GM19452 (cell line): ENCODE data around the gene TRIM16.
"Not testable (repeated sequence)": the region's sequence is repeated elsewhere in the genome, so short reads cannot be mapped to it uniquely, and the experiment has no call there.

Experiments
- ATAC-seq: cut with Tn5 transposase; IDR thresholded peaks from one replicate; pipeline ENCODE4 v1.9.1; 2021; ENCODE audit not compliant: unreplicated experiment

TRIM16 gene

GRCh38 chr17:15683824-15684478 is at the start of gene TRIM16:
Gene TRIM16, minus strand, starts transcription at chr17:15684311. Its CDS starts 32,702 bp downstream, at chr17:15651609.
- ATAC-seq, result peak; percentile 95

DNA sequence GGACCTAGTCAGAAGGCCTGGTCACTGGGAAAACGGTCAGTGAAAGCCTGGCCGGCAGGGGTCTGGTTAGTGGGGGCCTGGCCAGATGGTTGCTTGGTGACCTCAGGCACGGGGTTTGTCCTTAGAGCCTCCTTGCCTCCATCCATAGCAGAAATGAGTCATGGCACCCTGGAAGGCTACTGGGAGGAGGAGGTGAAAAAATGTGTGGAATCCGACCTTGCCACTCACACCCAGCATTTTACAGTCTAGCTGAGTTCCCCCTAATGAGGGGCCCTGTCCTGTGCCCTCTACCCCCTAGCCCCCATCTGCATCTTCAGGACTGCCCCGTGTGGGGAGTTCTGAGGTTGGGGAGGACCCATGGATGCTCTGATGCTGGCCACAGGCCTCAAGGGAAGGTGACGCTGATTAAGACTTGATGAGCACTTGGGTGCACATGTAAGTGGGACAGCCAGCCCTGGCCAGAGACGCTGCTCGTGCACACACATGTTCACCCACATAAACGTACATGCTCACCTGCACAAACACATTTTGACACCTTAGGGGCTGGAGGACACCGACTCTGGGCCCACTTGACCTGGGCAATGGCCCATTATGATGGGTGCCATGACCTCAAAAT is 49.2 kb upstream of the TRIM16 start:
- ATAC-seq, result not testable (repeated sequence)

- ATAC-seq, result not testable (repeated sequence)
Measured at GRCh38 chr17:15731900-15732299, 47.8 kb upstream of the TRIM16 start, which contains the start of gene TBC1D26. Gene TBC1D26, plus strand, starts transcription at chr17:15732283. Its CDS starts 3,066 bp downstream, at chr17:15735349.

DNA sequence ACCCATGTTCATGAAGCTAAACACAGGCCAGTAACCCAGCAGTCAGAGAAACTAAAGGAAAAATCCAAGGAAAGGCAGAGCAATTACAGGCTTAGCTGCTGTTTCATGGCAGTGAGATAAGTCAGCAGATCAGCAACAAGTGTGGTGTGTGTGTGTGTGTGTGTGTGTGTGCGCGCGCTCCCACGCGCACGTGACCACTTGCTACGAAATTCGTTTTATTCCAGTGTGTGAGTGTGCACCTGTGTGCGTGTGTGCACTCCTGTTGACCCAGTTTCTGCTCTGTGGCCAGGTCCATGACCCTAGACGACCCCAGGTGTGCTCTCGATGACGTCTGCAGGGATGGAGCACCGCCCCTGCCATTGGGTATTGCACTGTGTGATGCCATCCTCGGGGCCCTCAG is 46.4 kb upstream of the TRIM16 start:
- not testable (repeated sequence) for ATAC-seq

- not testable (repeated sequence) for ATAC-seq
Measured at GRCh38 chr17:15716601-15717563, 32.8 kb upstream of the TRIM16 start.

DNA sequence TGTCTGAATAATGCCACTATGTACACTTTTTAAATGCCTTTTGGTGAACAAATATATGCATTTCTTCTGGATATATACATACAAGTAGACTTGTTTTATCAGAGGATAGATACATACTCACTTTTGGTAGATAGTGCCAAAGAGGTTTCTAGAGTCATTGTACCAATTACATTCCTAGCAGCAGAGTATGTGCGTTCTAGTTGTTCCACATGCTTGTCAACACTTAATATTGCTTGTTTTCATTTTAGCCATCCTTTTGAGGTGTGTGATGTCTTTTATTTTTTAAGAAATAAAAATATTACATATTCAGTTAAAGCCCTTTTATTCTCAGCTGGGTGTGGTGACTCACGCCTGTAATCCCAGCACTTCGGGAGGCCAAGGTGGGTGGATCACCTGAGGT is 24.8 kb upstream of the TRIM16 start:
- not testable (repeated sequence) for ATAC-seq

- ATAC-seq, result not testable (repeated sequence)
Measured at GRCh38 chr17:15704813-15705212, 20.7 kb upstream of the TRIM16 start.

DNA sequence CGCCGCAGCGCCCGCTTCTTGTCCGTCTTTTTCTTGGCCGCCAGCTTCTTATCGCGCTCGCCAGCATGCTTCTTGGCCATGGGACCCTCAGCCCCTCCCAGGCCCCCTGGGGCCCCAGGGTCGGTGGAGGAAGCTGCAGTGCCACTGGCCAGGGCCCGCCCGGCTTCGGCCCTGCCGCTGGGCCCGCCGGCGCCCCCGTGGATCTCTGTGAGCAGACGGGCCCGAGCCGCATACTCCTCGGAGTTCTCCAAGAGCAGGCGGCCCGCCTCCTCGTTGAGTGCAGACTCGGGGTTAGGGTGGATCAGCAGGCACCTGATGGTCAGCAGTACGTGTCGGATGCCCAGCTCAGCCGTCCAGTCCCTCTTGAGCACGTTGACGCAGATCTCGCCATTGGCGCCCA is 20.1 kb upstream of the TRIM16 start:
- ATAC-seq, result not testable (repeated sequence)

GRCh38 chr17:15699937-15700336 is 15.8 kb upstream of the TRIM16 start:
- ATAC-seq, result not testable (repeated sequence)

- ATAC-seq, result peak; percentile 97
Measured at GRCh38 chr17:15699413-15699924, 15.4 kb upstream of the TRIM16 start, which contains the start of gene ZNF286A. Gene ZNF286A, plus strand, starts transcription at chr17:15699752. Its CDS starts 578 bp downstream, at chr17:15700330.

DNA sequence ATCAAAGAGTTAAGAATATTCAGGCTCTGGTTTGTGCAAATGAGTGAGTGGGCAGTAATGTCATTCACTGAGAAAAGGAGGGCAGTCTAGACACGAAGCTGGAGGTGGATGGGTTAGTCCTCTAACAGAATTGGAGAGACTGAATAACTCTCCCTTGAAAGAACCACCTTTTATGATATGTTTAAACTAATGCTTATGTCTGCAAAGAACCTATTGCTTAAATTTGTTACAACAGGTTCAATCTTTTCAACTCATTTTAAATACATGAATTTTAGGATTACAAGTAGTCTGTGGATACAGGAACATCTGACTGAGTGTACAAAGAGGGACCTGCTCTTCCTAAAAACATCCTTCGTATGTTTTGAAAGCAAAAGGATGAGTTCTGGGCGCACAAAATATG is 14.9 kb upstream of the TRIM16 start:
- not testable (repeated sequence) for ATAC-seq

GRCh38 chr17:15687494-15687893 is 3.4 kb upstream of the TRIM16 start:
- not testable (repeated sequence) for ATAC-seq

GRCh38 chr17:15683135-15683534 is 976 bp downstream of the TRIM16 start:
- not testable (repeated sequence) for ATAC-seq

GRCh38 chr17:15675991-15676390 is 8.1 kb downstream of the TRIM16 start:
- not testable (repeated sequence) for ATAC-seq

DNA sequence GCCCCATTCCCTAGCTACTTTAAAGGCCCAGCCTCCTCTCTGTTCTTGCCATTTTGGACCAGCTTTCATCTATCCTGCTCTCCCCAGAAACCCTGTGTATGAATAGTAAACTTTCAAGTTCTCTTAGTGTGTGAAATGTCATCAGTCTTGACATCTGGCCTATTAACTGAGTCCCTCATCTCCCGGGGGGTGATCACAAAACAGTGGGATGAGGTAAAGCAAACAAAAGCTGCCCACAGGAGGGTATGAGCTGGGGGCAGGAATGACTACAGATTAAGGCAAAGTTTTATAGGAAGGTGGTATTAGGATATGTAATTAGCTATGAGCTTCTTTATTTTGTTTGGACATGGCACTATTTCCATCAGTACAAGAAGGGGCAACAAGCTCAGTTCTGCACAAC is 9.5 kb downstream of the TRIM16 start:
- not testable (repeated sequence) for ATAC-seq

- not testable (repeated sequence) for ATAC-seq
Measured at GRCh38 chr17:15669526-15669925, 14.6 kb downstream of the TRIM16 start.

DNA sequence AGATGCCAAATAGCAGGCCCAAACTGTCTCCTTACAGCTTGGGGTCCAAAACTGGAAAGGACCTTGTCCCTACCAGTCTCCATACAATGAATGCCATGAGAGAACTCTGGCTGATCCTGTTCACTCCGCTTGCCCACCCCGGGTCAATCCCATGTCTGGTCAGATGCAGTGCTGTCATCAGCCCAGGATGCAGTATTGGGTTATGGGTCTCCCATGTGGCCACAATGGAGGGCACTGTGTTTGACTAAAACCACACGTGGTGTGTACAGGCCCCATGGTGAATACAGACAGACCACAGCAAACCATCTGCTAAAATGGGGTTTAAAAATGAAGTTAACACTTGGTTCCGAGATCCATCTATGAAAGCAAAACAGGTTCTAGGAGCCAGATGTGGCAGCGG is 20.4 kb downstream of the TRIM16 start:
- ATAC-seq, result no peak

DNA sequence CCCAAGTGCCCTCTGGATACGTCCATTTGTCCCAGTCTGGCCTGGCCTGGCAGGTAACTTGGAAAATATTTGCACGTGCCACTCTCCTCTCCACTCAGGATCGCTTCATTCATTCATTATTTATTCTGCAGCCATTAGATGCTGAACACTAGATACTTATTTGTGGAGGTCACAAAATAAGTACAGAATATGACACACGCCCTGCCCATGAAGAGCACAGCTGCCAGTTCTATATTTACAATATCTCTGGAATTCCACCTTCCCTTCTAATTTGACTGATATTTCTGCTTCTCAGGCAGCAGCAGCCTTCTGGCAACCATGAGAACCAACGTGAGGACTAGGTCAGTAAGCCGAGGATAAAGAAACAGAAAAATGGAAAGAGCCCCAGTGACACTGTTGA is 20.9 kb downstream of the TRIM16 start:
- ATAC-seq, result no peak

- no peak for ATAC-seq
Measured at GRCh38 chr17:15662681-15663080, 21.4 kb downstream of the TRIM16 start.

DNA sequence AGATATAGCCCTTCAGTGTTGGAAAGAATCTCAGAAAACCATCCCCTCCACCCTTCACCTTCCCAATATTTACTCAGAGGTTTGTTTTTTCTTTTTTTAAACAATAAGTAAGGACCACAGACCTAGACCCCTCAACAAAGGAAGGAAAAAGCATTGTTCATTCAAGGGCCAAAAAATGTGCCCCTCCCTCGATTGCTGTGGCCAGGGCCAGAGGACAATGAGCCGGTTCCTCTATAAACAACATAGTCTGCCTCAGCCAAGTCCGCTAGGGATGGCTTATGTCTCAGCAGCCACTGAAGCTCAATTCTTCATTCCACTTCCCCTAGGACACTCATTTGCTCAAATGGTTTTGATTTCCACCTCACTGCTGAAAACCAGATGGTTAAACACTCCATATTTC is 24.0 kb downstream of the TRIM16 start:
- no peak for ATAC-seq

DNA sequence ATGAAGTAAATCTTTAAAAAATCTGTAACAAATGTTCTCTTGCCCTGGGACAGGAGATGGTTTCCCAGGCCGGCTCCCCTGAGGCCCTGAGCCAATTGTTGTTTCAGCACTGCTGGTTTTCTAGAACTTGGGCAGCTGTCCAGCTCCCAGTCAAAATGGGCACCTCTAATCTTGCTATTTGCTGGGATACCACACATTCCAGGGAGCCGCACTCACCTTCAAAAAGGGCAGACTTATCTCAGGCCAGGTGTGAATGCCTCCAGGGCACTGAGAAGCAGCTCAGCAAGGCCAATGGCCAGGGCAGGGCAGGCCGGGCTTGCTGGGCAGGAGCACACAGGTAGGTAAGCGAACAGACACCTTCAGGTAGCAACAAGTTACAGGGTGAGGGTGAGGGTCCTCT is 24.4 kb downstream of the TRIM16 start:
- no peak for ATAC-seq
